Measurements from ENCODE around the gene TMEM150A.

DNA sequence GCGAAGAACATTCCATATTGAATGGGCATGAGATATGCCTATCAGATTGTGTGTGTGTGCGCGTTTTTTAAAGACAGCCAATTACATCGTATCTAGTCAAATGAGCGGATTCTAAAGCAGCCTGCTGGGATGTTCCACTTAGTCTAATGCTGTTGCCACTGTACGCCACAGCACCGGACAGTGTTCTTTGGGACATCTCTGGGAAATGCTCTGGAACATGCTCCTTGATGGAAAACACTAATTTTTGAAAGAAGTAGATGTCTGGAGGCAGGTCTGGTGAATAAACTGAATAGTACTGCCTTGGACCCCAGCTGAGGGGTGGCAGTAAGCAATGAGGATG is 3.6 kb upstream of the TMEM150A start:
- TF ChIP-seq, protein P1, sequence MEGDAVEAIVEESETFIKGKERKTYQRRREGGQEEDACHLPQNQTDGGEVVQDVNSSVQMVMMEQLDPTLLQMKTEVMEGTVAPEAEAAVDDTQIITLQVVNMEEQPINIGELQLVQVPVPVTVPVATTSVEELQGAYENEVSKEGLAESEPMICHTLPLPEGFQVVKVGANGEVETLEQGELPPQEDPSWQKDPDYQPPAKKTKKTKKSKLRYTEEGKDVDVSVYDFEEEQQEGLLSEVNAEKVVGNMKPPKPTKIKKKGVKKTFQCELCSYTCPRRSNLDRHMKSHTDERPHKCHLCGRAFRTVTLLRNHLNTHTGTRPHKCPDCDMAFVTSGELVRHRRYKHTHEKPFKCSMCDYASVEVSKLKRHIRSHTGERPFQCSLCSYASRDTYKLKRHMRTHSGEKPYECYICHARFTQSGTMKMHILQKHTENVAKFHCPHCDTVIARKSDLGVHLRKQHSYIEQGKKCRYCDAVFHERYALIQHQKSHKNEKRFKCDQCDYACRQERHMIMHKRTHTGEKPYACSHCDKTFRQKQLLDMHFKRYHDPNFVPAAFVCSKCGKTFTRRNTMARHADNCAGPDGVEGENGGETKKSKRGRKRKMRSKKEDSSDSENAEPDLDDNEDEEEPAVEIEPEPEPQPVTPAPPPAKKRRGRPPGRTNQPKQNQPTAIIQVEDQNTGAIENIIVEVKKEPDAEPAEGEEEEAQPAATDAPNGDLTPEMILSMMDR (IDR thresholded peaks at IDR 0.05): no peak
- TF ChIP-seq POLR2A (IDR thresholded peaks at IDR 0.05) (no peak), EP300 (IDR thresholded peaks at IDR 0.05) (no peak)
